H1 (cell line): Measurements from ENCODE around the gene OR6B2. TPM values are rescaled to one million over a fixed set of nuclear protein-coding genes. Genes with fewer than 3 reads are reported as not detected.

ENCODE experiments used
- CTCF ChIA-PET: fragments of 300-600 bp; sonication (Branson Sonifier 250); formaldehyde crosslinking; loops from one replicate; lab custom pipeline; 2021; ENCODE audit not compliant: partially characterized antibody; lab: Charles Lee
- POLR2A ChIA-PET: fragments of 300-600 bp; sonication (Branson Sonifier 250); formaldehyde crosslinking; loops from one replicate; lab custom pipeline; 2021; ENCODE audit warnings: inconsistent platforms; ENCODE audit not compliant: partially characterized antibody; lab: Charles Lee
- DNase-seq, 2 experiments: peaks; one replicate each; pipeline versions ENCODE4 v3.0.0 to v3.0.0-alpha.2; 2010 to 2022; ENCODE audit warnings: low spot score in 2 of 2, low read depth in 1 of 2, mixed read lengths in 1 of 2
- FAIRE-seq: peaks from 2 replicates; lab custom pipeline; 2011; peaks lifted over from hg19 to GRCh38; lab: Jason Lieb, UNC
- H2AFZ ChIP-seq: 2 replicates; pipeline ENCODE4 v1.8.1; 2012; ENCODE audit warnings: low read length, inconsistent platforms
- H2AK5ac ChIP-seq: 2 replicates; pipeline ENCODE4 v1.6.1; 2013; ENCODE audit warnings: low read depth, low read length
- H2BK120ac ChIP-seq: replicated peaks from 2 replicates; pipeline ENCODE3; 2013; ENCODE audit warnings: low read depth, low read length, inconsistent platforms
- H2BK12ac ChIP-seq: 2 replicates; pipeline ENCODE4 v1.6.1; 2013; ENCODE audit warnings: low read depth, low read length
- H2BK15ac ChIP-seq: 2 replicates; pipeline ENCODE4 v1.6.1; 2013; ENCODE audit warnings: low read length
- H2BK20ac ChIP-seq: 2 replicates; pipeline ENCODE4 v1.6.1; 2013; ENCODE audit warnings: low read length
- H2BK5ac ChIP-seq: 2 replicates; pipeline ENCODE4 v1.6.1; 2013; ENCODE audit warnings: low read depth, low read length
- H3K14ac ChIP-seq: 2 replicates; pipeline ENCODE4 v1.6.1; 2013; ENCODE audit warnings: inconsistent platforms; ENCODE audit not compliant: insufficient read length
- H3K18ac ChIP-seq: 2 replicates; pipeline ENCODE4 v1.6.1; 2013; ENCODE audit warnings: low read length; ENCODE audit errors: extremely low read depth
- H3K23ac ChIP-seq: 2 replicates; pipeline ENCODE4 v1.6.1; 2013; ENCODE audit warnings: inconsistent platforms; ENCODE audit not compliant: insufficient read length
- H3K23me2 ChIP-seq: 2 replicates; pipeline ENCODE4 v1.6.1; 2013; ENCODE audit warnings: low read depth, low read length
- H3K27ac ChIP-seq: 2 replicates; pipeline ENCODE4 v1.6.1; 2011; ENCODE audit warnings: low read depth, low read length, inconsistent platforms
- H3K27me3 ChIP-seq, 4 experiments: replicated peaks in 1 of 4; 1 replicate in 1 of 4; 2 replicates in 3 of 4; pipeline versions ENCODE4 v1.6.1 to v1.8.1; 2011 to 2013; ENCODE audit warnings: low read length in 3 of 4, mild to moderate bottlenecking in 3 of 4, inconsistent platforms in 2 of 4, mixed read lengths in 2 of 4, moderate library complexity in 1 of 4; ENCODE audit not compliant: control insufficient read depth in 3 of 4, insufficient read depth in 3 of 4; ENCODE audit errors: extremely low read depth in 1 of 4
- H3K36me3 ChIP-seq, 4 experiments: 2 replicates each; pipeline versions ENCODE4 v1.6.1 to v1.8.1; 2011 to 2013; ENCODE audit warnings: mild to moderate bottlenecking in 4 of 4, low read length in 3 of 4, moderate library complexity in 2 of 4, control low read depth in 1 of 4, inconsistent platforms in 1 of 4; ENCODE audit not compliant: insufficient read depth in 4 of 4, control insufficient read depth in 2 of 4
- H3K4ac ChIP-seq: replicated peaks from 2 replicates; pipeline ENCODE3; 2013; ENCODE audit warnings: low read length, low read depth, mixed read lengths, inconsistent platforms; ENCODE audit not compliant: insufficient read length
- H3K4me1 ChIP-seq, 4 experiments: replicated peaks in 1 of 4; 1 replicate in 1 of 4; 2 replicates in 3 of 4; pipeline versions ENCODE4 v1.6.1 to v1.8.1; 2011 to 2013; ENCODE audit warnings: low read length in 3 of 4, inconsistent platforms in 2 of 4, mixed read lengths in 1 of 4; ENCODE audit not compliant: insufficient read depth in 4 of 4, control insufficient read depth in 3 of 4
- H3K4me2 ChIP-seq, 2 experiments: 2 replicates each; pipeline versions ENCODE4 v1.6.1 to v1.8.1; 2011 to 2013; ENCODE audit warnings: low read depth in 2 of 2, low read length in 2 of 2, control low read depth in 1 of 2, inconsistent platforms in 1 of 2, mild to moderate bottlenecking in 1 of 2; ENCODE audit not compliant: insufficient read depth in 1 of 2
- H3K4me3 ChIP-seq, 4 experiments: fragments of 200-600, 300-600 bp in 1 of 4; sonication (generic), shearing (Covaris generic), sonication (Bioruptor Twin) in 1 of 4; 2 replicates each; pipeline versions ENCODE4 v1.5.1 to v1.8.1; 2011 to 2016; ENCODE audit warnings: low read length in 4 of 4, low read depth in 3 of 4, control low read depth in 2 of 4, inconsistent platforms in 2 of 4, mild to moderate bottlenecking in 2 of 4, mixed read lengths in 1 of 4, moderate library complexity in 1 of 4; ENCODE audit not compliant: insufficient read depth in 2 of 4; ENCODE audit errors: extremely low read depth in 1 of 4
- H3K56ac ChIP-seq: replicated peaks from 2 replicates; pipeline ENCODE3; 2013; ENCODE audit warnings: low read depth, mild to moderate bottlenecking, mixed read lengths, low read length, inconsistent platforms; ENCODE audit not compliant: insufficient read length
- H3K79me1 ChIP-seq: 2 replicates; pipeline ENCODE4 v1.6.1; 2013; ENCODE audit warnings: low read depth, low read length, control low read depth
- H3K79me2 ChIP-seq, 2 experiments: 2 replicates each; pipeline versions ENCODE4 v1.6.1 to v1.8.1; 2012 to 2013; ENCODE audit warnings: low read length in 2 of 2, mild to moderate bottlenecking in 2 of 2, inconsistent platforms in 1 of 2; ENCODE audit not compliant: insufficient read depth in 2 of 2, control insufficient read depth in 1 of 2
- H3K9ac ChIP-seq, 4 experiments: replicated peaks in 1 of 4; 1 replicate in 1 of 4; 2 replicates in 3 of 4; pipeline versions ENCODE4 v1.6.1 to v1.8.1; 2011 to 2013; ENCODE audit warnings: low read depth in 3 of 4, low read length in 3 of 4, control low read depth in 2 of 4, mild to moderate bottlenecking in 2 of 4, moderate library complexity in 2 of 4, inconsistent platforms in 1 of 4; ENCODE audit errors: extremely low read depth in 1 of 4
- H3K9me3 ChIP-seq, 2 experiments: 2 replicates each; pipeline versions ENCODE4 v1.6.1 to v1.8.1; 2012 to 2013; ENCODE audit warnings: mild to moderate bottlenecking in 2 of 2, moderate library complexity in 2 of 2, control low read depth in 1 of 2, inconsistent platforms in 1 of 2, low read depth in 1 of 2, low read length in 1 of 2, mixed read lengths in 1 of 2; ENCODE audit not compliant: insufficient read depth in 2 of 2
- H4K20me1 ChIP-seq, 2 experiments: replicated peaks in 1 of 2; 2 replicates each; pipeline versions ENCODE3 to v1.8.1; 2011 to 2013; ENCODE audit warnings: inconsistent platforms in 2 of 2, low read length in 2 of 2, mild to moderate bottlenecking in 1 of 2; ENCODE audit not compliant: insufficient read depth in 2 of 2, control insufficient read depth in 1 of 2
- H4K5ac ChIP-seq: 2 replicates; pipeline ENCODE4 v1.6.1; 2013; ENCODE audit warnings: low read length, low read depth, mixed read lengths, inconsistent platforms; ENCODE audit not compliant: insufficient read length
- H4K8ac ChIP-seq: 2 replicates; pipeline ENCODE4 v1.8.0; 2013; ENCODE audit warnings: mild to moderate bottlenecking, moderate library complexity, low read length, inconsistent platforms; ENCODE audit not compliant: insufficient read depth; ENCODE audit errors: extremely low read depth
- H4K91ac ChIP-seq: replicated peaks from 2 replicates; pipeline ENCODE3; 2013; ENCODE audit warnings: low read length, mixed read lengths, inconsistent platforms; ENCODE audit not compliant: insufficient read length
- ATF3 ChIP-seq: IDR thresholded peaks from 2 replicates; pipeline ENCODE4 v1.6.1; 2011; ENCODE audit warnings: low read depth, mild to moderate bottlenecking, low read length; ENCODE audit not compliant: insufficient read depth
- BCL11A ChIP-seq, 2 experiments: IDR thresholded peaks; one replicate each; pipeline ENCODE4 v1.6.1; 2011; ENCODE audit warnings: low read depth in 2 of 2, low read length in 2 of 2, mild to moderate bottlenecking in 2 of 2
- CEBPB ChIP-seq: IDR thresholded peaks from 2 replicates; pipeline ENCODE4 v1.6.1; 2012; ENCODE audit warnings: low read depth, low read length
- E2F6 ChIP-seq: IDR thresholded peaks from 2 replicates; pipeline ENCODE4 v1.6.1; 2012; ENCODE audit warnings: inconsistent platforms
- KDM4A ChIP-seq: IDR thresholded peaks from one replicate; pipeline ENCODE4 v1.7.1; 2012; ENCODE audit warnings: low read depth, mild to moderate bottlenecking, moderate library complexity, low read length, inconsistent platforms; ENCODE audit not compliant: severe bottlenecking
- SIX5 ChIP-seq: IDR thresholded peaks from 2 replicates; pipeline ENCODE4 v1.6.1; 2011; ENCODE audit warnings: mild to moderate bottlenecking, low read depth, low read length
- SP2 ChIP-seq: IDR thresholded peaks from 2 replicates; pipeline ENCODE4 v1.6.1; 2012; ENCODE audit warnings: mild to moderate bottlenecking, low read length, inconsistent platforms
- USF2 ChIP-seq: IDR thresholded peaks from 2 replicates; pipeline ENCODE4 v1.6.1; 2011; ENCODE audit warnings: low read length, improper control_type of control experiment
- YY1 ChIP-seq: IDR thresholded peaks from 2 replicates; pipeline ENCODE4 v1.6.1; 2011; ENCODE audit warnings: low read depth, mild to moderate bottlenecking, low read length
- WGBS, 2 experiments: shearing (Covaris generic) in 1 of 2; methylation state at CpG; one replicate each; pipeline versions ENCODE4 v1.1.6 to v1.1.7; 2013 to 2015; ENCODE audit warnings: low lambda C conversion rate in 2 of 2, mixed read lengths in 2 of 2, inconsistent platforms in 1 of 2, low coverage in 1 of 2, missing lambda C conversion rate in 1 of 2; ENCODE audit not compliant: insufficient replicate concordance in 2 of 2, insufficient coverage in 1 of 2, insufficient read length in 1 of 2; ENCODE audit errors: extremely low coverage in 1 of 2, missing lambda C conversion rate in 1 of 2; 5-methylcytosine and 5-hydroxymethylcytosine counted together
- polyA plus RNA-seq, 7 experiments: library from polyadenylated mRNA; depleted of rRNA in 3 of 7; stranded (reverse) in 5 of 7; unstranded in 2 of 7; fragments of >200 nt in 5 of 7; fragments of 200-250 nt in 2 of 7; gene quantifications; 1 replicate in 5 of 7; 2 replicates in 1 of 7; 4 replicates in 1 of 7; pipeline versions ENCODE4 v1.2.1 to v1.2.3, GENCODE V29; 2011 to 2013; ENCODE audit warnings: missing spikeins in 2 of 7, mixed read lengths in 2 of 7
- total RNA-seq: library from RNA; stranded (reverse); fragmentation: NEBNext Ultra II Directional; extraction: Animal tissue kit (Norgen Biotek cat#: 25700); gene quantifications from 2 replicates; pipeline ENCODE4 v1.2.1, GENCODE V29; 2021

OR6B2 gene
- total and polyA plus RNA-seq, 2 of the 8 experiments (the other 6 are each of a cell fraction or from before 2014, with no cell fraction given), result not detected

- CTCF ChIA-PET, result interaction anchor here (0.8 to 7.8 kb wide), 7 partner anchors 9 to 852 kb away, joined by 3 to 50 read pairs (median 4); no protein-coding TSS in a partner anchor
- DNase-seq, result no peak
These were observed 36.1 kb downstream of the OR6B2 start for GRCh38 chr2:239994086-239994485.

More at GRCh38 chr2:239994086-239994485, 36.1 kb downstream of the OR6B2 start:
- Histone ChIP-seq H2BK12ac (no peak overlapping the region), H4K8ac (no peak overlapping the region), H3K4ac (no peak overlapping the region), H3K9ac (no peak overlapping the region), H3K27me3 (no peaks in the 10 kb centered on the region), H2AFZ (no peak overlapping the region), H3K27ac (no peak overlapping the region), H3K4me3 (no peak overlapping the region), H3K36me3 (peaks cover 3 to 17% (median 12%) of the 10 kb centered on the region in 4 experiments; a peak in 6 of 8 replicates), H2AK5ac (no peak overlapping the region), H3K79me1 (peaks cover 2% of the 10 kb centered on the region; the same call in 1 of the 2 replicates), H4K20me1 (peaks cover 2 to 10% of the 10 kb centered on the region in 2 experiments), H3K18ac (no peak overlapping the region), H2BK5ac (no peak overlapping the region), H4K5ac (no peak overlapping the region), H2BK15ac (no peak overlapping the region), H3K79me2 (no peaks in the 10 kb centered on the region), H3K4me1 (peaks cover 0 to 4% (median 0%) of the 10 kb centered on the region in 4 experiments; a peak in 1 of 7 replicates), H3K9me3 (no peaks in the 10 kb centered on the region), H3K23me2 (no peaks in the 10 kb centered on the region), H4K91ac (no peak overlapping the region), H3K56ac (no peak overlapping the region), H2BK120ac (no peak overlapping the region), H3K14ac (no peak overlapping the region), H2BK20ac (no peak overlapping the region), H3K23ac (no peak overlapping the region), H3K4me2 (no peak overlapping the region)
- POLR2A ChIA-PET, result interaction anchor here (1.2 kb wide), 1 partner anchor 31 kb away, joined by 3 read pairs; the partner anchor contains the start of gene NDUFA10
- TF ChIP-seq KDM4A (no peak), SIX5 (no peak), ATF3 (no peak), E2F6 (no peak), SP2 (no peak), CEBPB (no peak), YY1 (no peak), USF2 (no peak), BCL11A (IDR thresholded peaks at IDR 0.05; ENCODE audit: low read depth in 2 of 2, low read length in 2 of 2) (no peak)
- 81% methylated on average over 6 of the region's 6 CpGs; no CpG with 5 or more reads in 1 of the 2 experiments for WGBS, 2 experiments
- FAIRE-seq, result no peak
